Measurements from ENCODE around the gene NSDHL.
"Not testable (repeated sequence)": the region's sequence is repeated elsewhere in the genome, so short reads cannot be mapped to it uniquely, and the experiment has no call there.

The NSDHL gene
- long read RNA-seq, transcript NSDHL-201 (8 exons, 1,929 nt): major isoform, 127 of 141 reads
- long read RNA-seq, transcript NSDHL-203 (9 exons, 1,630 nt): minor isoform, 5 of 141 reads
- long read RNA-seq, partial matches to known transcripts: 0 of 141 reads
- long read RNA-seq, other reads (novel, unspliced or antisense): 9 of 141 reads

GRCh38 chrX:152830312-152831305, at the start of gene NSDHL, which contains the start of gene CETN2:
Gene NSDHL (plus strand): TSS chrX:152831063. CDS start chrX:152846325, 15,262 bp downstream.
Gene CETN2 (minus strand): TSS chrX:152830757. CDS start chrX:152830710, 47 bp downstream.
- Histone ChIP-seq H3K27me3 (ENCODE audit: insufficient read depth, poor library complexity, severe bottlenecking) (no peaks in the 10 kb centered on the region), H3K4me3 (replicated peaks; ENCODE audit: insufficient read depth, low read length) (peak within 1 kb of the TSS; percentile 79), H3K27ac (replicated peaks) (peak within 1 kb of the TSS; percentile 79)
- TF ChIP-seq POLR2AphosphoS5 (IDR thresholded peaks at IDR 0.05; ENCODE audit: low read depth) (0 out of 2 replicates have a peak, but pooled peaks have one; percentile 19), REST (IDR thresholded peaks at IDR 0.05; ENCODE audit: insufficient replicate concordance, low read depth) (no peak), GABPA (IDR thresholded peaks at IDR 0.05; ENCODE audit: low read depth) (no peak), CTCF (IDR thresholded peaks at IDR 0.05; ENCODE audit: insufficient read depth, low read length) (no peak), SPI1 (IDR thresholded peaks at IDR 0.05; ENCODE audit: borderline replicate concordance, low read depth) (no peak)
- peak; percentile 85 to 95 for DNase-seq (ENCODE audit: low read depth in 1 of 2, low spot score in 1 of 2)

GRCh38 chrX:152787062-152787461, 43.8 kb upstream of the NSDHL start:
- not testable (repeated sequence) for H3K4me3 ChIP-seq (replicated peaks; ENCODE audit: insufficient read depth, low read length); H3K27me3 ChIP-seq (ENCODE audit: insufficient read depth, poor library complexity, severe bottlenecking); DNase-seq (ENCODE audit: low read depth in 1 of 2, low spot score in 1 of 2); H3K27ac ChIP-seq (replicated peaks)

- no peak overlapping the region for H3K4me3 ChIP-seq (replicated peaks; ENCODE audit: insufficient read depth, low read length)
- no peak for DNase-seq (ENCODE audit: low read depth in 1 of 2, low spot score in 1 of 2)
- TF ChIP-seq POLR2AphosphoS5 (IDR thresholded peaks at IDR 0.05; ENCODE audit: low read depth): no peak
- TF ChIP-seq GABPA (IDR thresholded peaks at IDR 0.05; ENCODE audit: low read depth): no peak
- no peak for TF ChIP-seq REST (IDR thresholded peaks at IDR 0.05; ENCODE audit: insufficient replicate concordance, low read depth)
- TF ChIP-seq CTCF (IDR thresholded peaks at IDR 0.05; ENCODE audit: insufficient read depth, low read length): no peak
- TF ChIP-seq SPI1 (IDR thresholded peaks at IDR 0.05; ENCODE audit: borderline replicate concordance, low read depth): no peak
- H3K27ac ChIP-seq (replicated peaks): no peak overlapping the region
- peaks cover 3% of the 10 kb centered on the region for H3K27me3 ChIP-seq (ENCODE audit: insufficient read depth, poor library complexity, severe bottlenecking)
Measured at GRCh38 chrX:152798945-152799344, 31.9 kb upstream of the NSDHL start.

- Histone ChIP-seq H3K4me3 (replicated peaks; ENCODE audit: insufficient read depth, low read length) (no peak overlapping the region), H3K27me3 (ENCODE audit: insufficient read depth, poor library complexity, severe bottlenecking) (peaks cover 3% of the 10 kb centered on the region), H3K27ac (replicated peaks) (no peak overlapping the region)
- TF ChIP-seq REST (IDR thresholded peaks at IDR 0.05; ENCODE audit: insufficient replicate concordance, low read depth) (no peak), SPI1 (IDR thresholded peaks at IDR 0.05; ENCODE audit: borderline replicate concordance, low read depth) (no peak), POLR2AphosphoS5 (IDR thresholded peaks at IDR 0.05; ENCODE audit: low read depth) (no peak), CTCF (IDR thresholded peaks at IDR 0.05; ENCODE audit: insufficient read depth, low read length) (no peak), GABPA (IDR thresholded peaks at IDR 0.05; ENCODE audit: low read depth) (no peak)
- no peak for DNase-seq (ENCODE audit: low read depth in 1 of 2, low spot score in 1 of 2)
Measured at GRCh38 chrX:152806035-152806434, 24.8 kb upstream of the NSDHL start.

All from HL-60 (cell line).